HuH-7 (cell line): ENCODE results near the gene PHF2.

Experiments used
- DNase-seq: peaks from one replicate; pipeline ENCODE4 v3.0.0; 2011; ENCODE audit warnings: low spot score

PHF2 gene

GRCh38 chr9:93568169-93568568 lies 8.2 kb upstream of the PHF2 start:
- no peak for DNase-seq

DNA sequence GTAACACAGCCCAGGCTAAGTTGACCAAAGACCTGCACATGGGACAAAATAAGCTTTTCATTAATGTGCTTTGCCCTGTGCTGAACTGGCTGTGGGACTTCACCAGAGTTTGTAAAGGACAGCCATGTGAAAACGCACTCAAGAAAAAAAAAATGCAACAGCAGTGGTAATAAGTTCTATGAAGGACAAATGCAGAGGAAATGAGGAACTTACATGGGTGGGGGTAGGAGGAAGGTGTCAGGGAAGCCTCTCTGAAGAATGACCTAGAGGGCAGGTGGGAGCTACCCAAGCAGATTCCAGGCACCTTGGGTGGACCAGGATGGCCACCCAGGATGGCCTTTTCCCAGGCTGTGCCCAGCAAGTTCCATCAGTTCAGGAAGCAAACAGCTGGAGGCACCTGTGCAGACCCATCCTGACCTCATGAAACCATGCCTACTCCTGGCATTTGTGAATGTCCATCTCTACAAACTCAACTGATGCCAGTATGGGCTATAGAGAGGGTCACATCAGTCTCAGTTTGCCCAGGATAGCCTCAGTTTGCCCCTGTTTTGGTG lies 6.7 kb upstream of the PHF2 start:
- no peak for DNase-seq

DNA sequence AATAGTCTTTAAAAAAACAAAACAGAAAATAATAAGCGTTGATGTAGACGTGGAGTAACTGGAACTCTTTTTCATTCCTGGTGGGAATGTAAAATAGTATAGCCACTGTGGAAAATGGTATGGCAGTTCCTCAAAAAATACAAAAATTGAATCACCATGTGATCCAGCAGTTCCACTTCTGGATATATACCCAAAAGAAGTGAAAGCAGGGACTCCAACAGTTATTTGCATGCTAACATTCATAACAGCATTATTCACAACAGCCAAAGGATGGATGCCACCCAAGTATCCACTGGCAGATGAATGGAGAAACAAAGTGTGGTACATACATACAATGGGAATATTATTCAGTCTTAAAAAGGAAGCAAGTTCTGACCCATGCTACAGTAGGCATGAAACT lies 4.2 kb upstream of the PHF2 start:
- DNase-seq, result no peak

GRCh38 chr9:93572636-93573515 lies 3.5 kb upstream of the PHF2 start:
- no peak for DNase-seq

DNA sequence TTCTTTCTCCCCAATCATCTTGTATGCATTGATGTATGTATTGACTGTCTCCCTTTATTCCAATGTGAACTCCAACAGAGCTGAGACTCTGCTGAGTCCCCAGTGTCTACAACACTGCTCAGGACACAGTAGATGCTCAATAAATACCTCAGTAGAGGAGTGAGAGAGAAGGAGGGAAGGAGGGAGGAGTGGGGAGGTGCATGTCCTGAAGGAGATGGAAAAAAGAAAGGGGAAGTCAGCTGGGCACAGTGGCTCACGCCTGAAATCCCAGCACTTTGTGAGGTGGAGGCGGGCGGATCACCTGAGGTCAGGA lies 2.9 kb upstream of the PHF2 start:
- DNase-seq, result no peak

GRCh38 chr9:93574091-93574899 lies 2.1 kb upstream of the PHF2 start:
- no peak for DNase-seq

DNA sequence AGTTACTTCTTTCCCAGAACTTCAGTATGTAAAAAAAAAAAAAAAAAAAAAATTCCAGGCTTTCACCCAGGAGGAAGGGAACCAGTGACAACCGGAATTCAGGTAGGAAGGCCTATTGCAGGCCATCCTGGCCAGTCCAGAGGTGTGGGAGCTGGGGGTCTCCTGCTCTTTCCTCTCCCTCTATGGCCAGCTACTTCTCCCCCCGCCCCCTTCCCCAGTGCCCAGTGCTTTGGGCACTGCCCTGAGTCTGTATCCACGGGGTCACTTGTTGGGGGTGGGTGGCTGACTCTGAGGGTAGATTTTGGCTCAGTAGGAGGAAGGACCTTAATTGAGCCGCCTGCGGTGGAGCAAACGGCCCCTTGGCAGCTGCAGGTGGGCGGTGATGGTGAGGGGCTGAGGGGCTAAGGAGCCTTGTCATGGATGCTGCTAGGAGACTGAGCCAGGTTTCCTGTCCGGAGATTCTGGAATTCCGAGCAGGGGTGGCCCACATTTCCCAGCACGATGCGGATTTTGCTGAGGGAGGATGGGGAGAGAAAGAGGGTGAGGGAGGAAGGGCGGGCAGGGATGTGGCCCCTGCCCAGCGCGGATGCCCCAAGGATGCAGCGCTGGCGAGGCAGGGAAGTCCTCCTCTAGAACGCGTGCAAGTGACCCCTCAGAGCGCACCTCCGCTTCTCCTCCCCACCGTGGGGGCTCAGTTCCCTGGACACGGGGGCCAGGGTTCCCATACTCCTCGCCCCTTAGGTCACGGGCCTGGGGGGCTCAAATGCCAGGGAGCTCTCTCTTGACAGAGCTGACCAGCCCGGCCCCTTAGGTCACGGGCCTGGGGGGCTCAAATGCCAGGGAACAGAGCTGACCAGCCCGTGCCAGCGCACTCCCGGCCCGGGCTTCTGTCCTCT lies 1.2 kb upstream of the PHF2 start:
- DNase-seq, result no peak

DNA sequence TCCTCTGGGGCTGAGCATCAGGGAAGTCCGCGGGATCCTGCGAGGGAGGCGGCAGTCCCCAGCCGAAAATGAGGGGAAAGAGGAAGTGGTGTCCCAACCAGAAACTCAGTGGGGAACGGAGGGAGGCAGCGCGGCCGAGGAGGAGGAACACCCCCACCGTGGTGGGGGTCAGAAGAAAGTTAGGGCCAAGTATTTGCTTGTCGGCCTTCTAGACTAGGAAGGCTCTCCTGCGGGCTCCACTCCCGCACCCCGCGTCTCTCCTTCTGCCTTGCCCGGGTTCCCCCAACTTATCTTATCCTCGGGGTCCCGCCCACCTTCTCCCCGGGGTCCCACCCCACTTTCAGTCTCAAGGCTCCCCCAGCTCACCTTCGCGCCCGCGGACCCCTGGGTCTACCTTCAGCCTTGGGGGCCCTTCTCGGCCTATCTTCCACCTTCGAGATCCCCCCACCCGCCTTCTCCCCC lies 557 bp upstream of the PHF2 start:
- peak; percentile 42 for DNase-seq

DNA sequence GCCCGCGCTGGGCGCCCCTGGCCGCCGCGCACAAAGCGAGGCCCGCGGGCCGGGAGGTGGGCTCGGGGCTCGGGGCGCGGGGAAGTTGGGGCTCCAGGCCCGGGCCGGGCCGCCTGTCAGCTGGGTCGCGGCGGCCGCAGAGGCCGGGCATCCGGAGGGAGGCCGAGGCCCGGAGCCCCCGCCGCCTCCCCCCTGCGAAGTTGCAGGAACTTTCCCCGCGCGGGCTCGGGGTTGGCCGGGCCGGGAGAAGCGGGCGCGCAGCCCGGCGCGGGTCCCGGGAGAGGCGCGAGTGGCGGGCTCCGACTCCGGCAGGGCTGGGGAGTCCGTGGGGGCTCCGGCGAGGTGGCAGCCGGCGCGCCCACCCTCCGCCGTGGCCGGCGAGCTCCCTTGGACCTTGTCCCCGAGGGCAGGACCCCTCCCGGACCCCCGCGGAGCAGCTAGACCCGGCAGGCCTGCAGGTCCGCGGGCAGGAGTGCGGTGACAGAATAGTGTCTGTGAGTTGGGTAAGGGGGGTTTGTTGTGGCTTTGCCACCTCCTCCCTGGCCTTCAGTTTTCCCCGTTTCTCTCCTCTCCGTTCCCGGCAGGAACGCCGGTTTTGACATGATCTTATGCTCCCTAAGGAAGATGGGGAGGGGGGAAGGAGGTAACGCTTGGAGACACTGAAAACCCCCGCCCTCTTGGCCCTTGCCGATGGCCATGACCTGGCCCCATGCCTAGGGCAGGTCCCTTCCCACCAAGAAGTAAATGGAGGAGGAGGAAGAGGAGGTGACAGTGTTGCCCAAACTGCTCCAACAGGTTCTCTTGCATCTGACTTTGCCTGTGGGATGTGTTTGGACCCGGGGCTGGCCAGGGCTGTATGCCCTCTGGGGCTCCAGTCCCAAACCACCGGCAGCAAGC lies 942 bp downstream of the PHF2 start:
- no peak for DNase-seq

- DNase-seq, result no peak
Measured at GRCh38 chr9:93577975-93578682, 1.7 kb downstream of the PHF2 start.

DNA sequence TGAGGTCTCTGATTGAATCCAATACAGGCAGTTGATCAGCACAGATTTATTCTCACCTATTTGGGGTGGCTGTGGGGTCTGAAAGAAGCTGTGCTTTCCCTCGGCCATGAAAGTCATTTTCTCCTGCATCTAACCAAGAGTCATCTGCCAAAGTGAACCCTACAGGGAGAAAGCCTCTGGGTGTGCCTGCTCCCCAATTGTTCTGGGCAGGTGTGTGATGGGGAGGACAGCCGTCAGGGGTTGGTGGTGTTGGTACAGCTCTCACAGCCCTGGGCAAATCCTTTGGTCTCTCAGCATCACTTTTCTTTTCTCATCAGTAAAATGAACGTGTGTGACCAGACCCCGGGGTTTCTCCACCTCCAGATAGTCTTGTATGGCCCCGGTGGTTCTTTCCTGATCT lies 2.5 kb downstream of the PHF2 start:
- DNase-seq, result no peak

DNA sequence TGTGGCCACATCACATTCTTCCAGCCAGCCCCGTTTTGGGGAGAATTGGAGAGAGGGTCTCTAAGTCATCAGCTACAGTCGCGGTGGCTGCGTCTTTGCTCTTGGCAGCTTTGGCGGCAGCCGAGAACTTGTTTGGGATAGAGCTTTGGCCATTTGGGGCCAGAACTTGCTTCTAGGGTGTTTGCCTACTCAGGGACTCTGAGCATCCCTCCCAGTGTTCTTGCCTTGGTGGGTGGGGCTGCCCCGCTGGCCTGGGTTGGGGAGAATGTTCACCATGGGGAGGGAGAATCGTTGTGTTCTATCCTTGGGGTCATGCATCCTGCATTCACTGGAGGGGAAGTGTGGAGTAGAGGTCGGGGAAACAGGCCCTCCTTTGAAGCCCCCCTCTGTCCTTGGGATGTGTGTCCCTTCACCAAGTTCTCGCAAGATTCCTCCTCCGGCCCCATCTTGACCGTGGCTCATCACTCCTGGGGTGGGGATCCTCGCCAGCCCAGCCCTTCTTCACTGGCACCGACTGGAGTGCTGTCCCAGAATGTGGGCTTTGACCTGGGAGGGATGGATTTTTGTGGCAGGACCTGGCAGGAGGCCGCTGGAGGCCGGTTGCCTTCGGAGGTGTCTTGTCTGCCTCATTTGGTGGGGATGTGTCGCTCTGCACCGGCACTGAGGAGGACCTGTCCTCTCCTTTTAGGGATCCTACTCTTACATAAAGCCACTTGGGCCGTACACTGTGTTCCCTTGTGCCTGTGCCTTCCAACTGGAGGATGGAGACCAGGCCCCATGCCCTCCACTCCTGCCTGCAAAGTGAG lies 3.5 kb downstream of the PHF2 start:
- DNase-seq, result no peak

DNA sequence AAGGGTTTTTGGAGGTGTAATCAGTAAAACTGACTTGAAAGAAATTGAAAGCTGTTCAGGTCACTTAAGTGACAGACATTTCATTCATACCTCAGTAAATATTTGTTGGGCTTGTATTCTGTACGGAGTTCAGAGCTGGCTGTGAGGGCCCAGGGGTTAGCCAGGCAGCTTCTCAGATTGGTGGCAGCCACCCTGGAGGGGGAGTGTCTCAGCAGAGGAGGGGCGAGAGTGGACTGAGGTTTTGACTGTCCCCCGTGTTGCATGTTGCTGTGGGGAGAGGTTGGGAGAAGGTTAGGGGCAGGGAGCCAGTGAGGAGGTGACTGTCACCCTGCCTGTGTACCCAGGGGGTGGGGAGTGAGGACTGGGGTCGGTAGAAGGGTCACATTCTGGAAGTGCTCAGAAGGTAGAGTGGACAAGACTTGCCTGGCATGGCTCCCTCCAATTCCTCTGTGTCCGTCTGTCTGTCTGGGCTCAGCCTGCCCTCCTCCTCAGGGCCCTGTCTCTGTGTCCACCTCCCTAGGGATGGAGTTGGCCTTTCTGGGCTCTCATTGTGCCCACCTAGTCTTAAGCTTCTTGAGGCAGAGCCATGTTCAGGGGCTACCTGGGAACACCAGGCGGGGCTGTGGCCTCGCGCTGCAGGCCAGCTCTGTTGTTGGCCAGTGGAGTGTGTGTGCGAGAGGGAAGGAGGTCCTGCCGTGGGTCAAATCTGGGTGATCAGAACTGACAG lies 4.4 kb downstream of the PHF2 start:
- DNase-seq, result no peak

DNA sequence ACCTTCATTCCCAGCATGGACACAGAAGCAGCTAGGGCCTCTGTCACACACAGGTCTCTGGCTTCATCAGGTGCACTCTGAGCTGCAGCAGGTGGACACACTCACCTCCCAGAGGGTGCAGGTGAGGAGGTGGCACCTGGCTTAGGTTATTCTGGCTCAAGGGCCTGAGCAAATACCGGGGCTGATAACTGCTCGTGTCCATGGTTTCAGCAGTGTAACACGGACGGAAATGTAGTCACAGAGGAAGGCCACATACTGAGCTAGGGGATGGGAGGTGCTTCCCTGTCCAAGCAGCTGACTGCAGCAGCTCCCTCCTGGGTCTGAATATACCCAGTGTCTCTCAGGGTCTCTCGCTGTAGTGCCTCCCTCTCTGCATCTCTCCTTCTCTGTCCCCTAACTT lies 5.7 kb downstream of the PHF2 start:
- DNase-seq, result no peak

GRCh38 chr9:93582550-93582949 lies 6.2 kb downstream of the PHF2 start:
- no peak for DNase-seq

GRCh38 chr9:93585259-93585658 lies 8.9 kb downstream of the PHF2 start:
- DNase-seq, result no peak

- no peak for DNase-seq
Measured at GRCh38 chr9:93585695-93586094, 9.3 kb downstream of the PHF2 start.

DNA sequence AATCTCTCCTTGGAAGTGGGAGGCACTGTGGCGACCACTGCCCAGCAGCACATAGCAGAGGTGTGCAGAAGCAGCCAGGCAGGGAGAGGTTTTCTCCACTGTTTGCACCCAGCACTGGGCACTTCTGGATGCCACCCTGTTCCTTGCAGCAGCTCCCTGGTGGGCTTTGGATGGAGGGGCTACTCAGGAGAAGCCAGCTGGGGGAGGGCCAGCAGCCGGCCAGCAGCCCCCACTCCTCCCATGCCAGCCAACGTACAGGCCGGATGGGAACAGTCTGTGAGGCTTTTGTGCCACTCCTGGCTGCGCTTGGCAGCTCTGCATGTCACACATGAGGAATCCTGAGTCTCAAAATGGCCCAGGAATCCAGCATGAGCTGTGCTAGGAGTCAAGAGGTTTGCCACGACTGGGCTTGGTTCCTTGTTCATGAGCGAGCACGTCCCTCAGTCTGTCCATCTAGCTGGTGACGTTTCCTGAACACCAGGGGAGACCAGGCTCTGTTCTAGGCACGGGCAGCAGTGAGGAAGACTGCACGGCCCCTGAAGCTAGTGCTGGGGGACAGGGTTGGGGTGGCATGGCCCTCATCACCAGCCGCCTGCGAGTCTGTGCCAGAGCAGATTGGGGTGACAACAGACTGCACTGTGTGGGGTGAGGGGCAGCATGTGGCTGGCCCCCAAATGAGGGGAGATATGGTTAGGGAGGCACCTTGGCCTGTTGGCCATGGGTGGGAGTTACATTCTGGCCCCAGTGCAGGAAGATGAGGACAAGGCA lies 10.1 kb downstream of the PHF2 start:
- no peak for DNase-seq
